ENCODE data around the gene FDPS.

FDPS gene

GRCh38 chr1:155308493-155309422 is at the start of gene FDPS:
Gene FDPS (plus strand): TSS chr1:155308866. CDS start chr1:155309790, 924 bp downstream.
- in situ Hi-C loops (cut with MboI; ENCODE audit: low pct_unique_long_range_greater_than_20kb, low sequenced_read_pairs, unreplicated experiment), result no loop called here
- DNase-seq (ENCODE audit: low spot score), result peak; percentile 96
- no peak for TF ChIP-seq CTCF (IDR thresholded peaks at IDR 0.05; ENCODE audit: extremely low read depth, insufficient read depth, missing control alignments)

GRCh38 chr1:155260276-155260675 is 48.4 kb upstream of the FDPS start:
- in situ Hi-C loops (cut with MboI; ENCODE audit: low pct_unique_long_range_greater_than_20kb, low sequenced_read_pairs, unreplicated experiment), result loop anchor here (25.0 kb wide), 1 partner anchor 327 kb away; no protein-coding TSS in a partner anchor
- no peak for DNase-seq (ENCODE audit: low spot score)
- TF ChIP-seq CTCF (IDR thresholded peaks at IDR 0.05; ENCODE audit: extremely low read depth, insufficient read depth, missing control alignments), result no peak

GRCh38 chr1:155261493-155261851 is 47.2 kb upstream of the FDPS start:
- in situ Hi-C loops (cut with MboI; ENCODE audit: low pct_unique_long_range_greater_than_20kb, low sequenced_read_pairs, unreplicated experiment), result loop anchor here (25.0 kb wide), 1 partner anchor 326 kb away; no protein-coding TSS in a partner anchor
- TF ChIP-seq CTCF (IDR thresholded peaks at IDR 0.05; ENCODE audit: extremely low read depth, insufficient read depth, missing control alignments), result no peak
- DNase-seq (ENCODE audit: low spot score), result no peak

GRCh38 chr1:155261852-155262673 is 46.6 kb upstream of the FDPS start, which contains the start of gene SCAMP3:
Gene SCAMP3 (minus strand): TSS chr1:155262360. CDS start chr1:155262151, 209 bp downstream.
- in situ Hi-C loops (cut with MboI; ENCODE audit: low pct_unique_long_range_greater_than_20kb, low sequenced_read_pairs, unreplicated experiment), result loop anchor here (25.0 kb wide), 1 partner anchor 325 kb away; no protein-coding TSS in a partner anchor
- peak; percentile 97 for DNase-seq (ENCODE audit: low spot score)
- no peak for TF ChIP-seq CTCF (IDR thresholded peaks at IDR 0.05; ENCODE audit: extremely low read depth, insufficient read depth, missing control alignments)

GRCh38 chr1:155263067-155263466 is 45.6 kb upstream of the FDPS start:
- in situ Hi-C loops (cut with MboI; ENCODE audit: low pct_unique_long_range_greater_than_20kb, low sequenced_read_pairs, unreplicated experiment), result loop anchor here (25.0 kb wide), 1 partner anchor 324 kb away; no protein-coding TSS in a partner anchor
- no peak for TF ChIP-seq CTCF (IDR thresholded peaks at IDR 0.05; ENCODE audit: extremely low read depth, insufficient read depth, missing control alignments)
- DNase-seq (ENCODE audit: low spot score), result no peak

GRCh38 chr1:155266553-155266952 is 42.1 kb upstream of the FDPS start:
- no peak for TF ChIP-seq CTCF (IDR thresholded peaks at IDR 0.05; ENCODE audit: extremely low read depth, insufficient read depth, missing control alignments)
- no peak for DNase-seq (ENCODE audit: low spot score)
- in situ Hi-C loops (cut with MboI; ENCODE audit: low pct_unique_long_range_greater_than_20kb, low sequenced_read_pairs, unreplicated experiment), result loop anchor here (25.0 kb wide), 1 partner anchor 321 kb away; no protein-coding TSS in a partner anchor

All from GM13977 (cell line).